Measurements from ENCODE around the gene TBCD. TPM values are rescaled to one million over a fixed set of nuclear protein-coding genes. Genes with fewer than 3 reads are reported as not detected.
"Not testable (repeated sequence)": the region's sequence is repeated elsewhere in the genome, so short reads cannot be mapped to it uniquely, and the experiment has no call there.

Gene TBCD
- total RNA-seq, 2 donors from 2014 or later, result 55.0 to 55.5 TPM

DNA sequence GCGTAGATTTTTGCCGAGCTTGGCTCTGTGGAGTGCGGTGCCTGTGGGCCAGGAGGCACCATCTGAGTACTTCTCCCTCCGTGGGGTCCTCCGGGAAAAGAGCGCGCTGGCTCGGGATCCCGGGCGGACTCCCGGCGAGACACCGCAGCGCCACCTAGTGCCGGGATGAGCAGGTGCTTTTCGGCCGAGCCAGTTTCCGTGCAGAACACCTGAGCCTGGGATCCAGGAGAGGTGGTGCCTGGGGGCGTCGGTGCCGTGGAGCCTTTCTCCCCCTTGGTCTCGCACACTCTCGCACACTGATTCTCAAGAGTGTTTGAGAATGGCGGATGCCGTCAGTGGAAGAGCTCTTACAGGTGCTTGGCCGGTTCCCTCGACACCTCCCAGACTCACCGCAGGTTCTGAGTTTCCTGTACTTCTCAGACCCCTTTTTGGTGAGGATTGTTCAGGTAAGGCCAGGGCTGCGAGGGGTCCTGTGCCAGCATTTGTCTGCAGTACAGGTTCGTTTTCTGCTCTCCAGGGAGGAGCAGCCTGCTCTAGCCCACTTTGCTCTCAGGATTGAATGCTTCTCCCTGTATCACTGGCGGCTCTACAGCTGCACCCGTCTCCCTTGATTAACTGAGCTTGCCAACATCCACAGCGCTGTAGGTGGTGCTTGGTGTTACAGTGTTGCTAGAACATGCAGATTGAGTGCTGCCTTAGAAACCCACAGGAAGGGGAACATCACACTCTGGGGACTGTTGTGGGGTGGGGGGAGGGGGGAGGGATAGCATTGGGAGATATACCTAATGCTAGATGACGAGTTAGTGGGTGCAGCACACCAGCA lies 23.3 kb downstream of the TBCD start:
- Histone ChIP-seq H3K4me3 (peak overlapping the region; percentile 60), H3K9me3 (no peaks in the 10 kb centered on the region), H3K27ac (no peak overlapping the region), H3K4me1 (ENCODE audit: control insufficient read depth in 1 of 2, low read depth in 2 of 2) (no peaks in the 10 kb centered on the region), H3K36me3 (no peaks in the 10 kb centered on the region), H3K27me3 (replicated peaks; ENCODE audit: insufficient read depth) (no peaks in the 10 kb centered on the region)
- no peak for ATAC-seq (ENCODE audit: insufficient number of reproducible peaks, low FRiP score, low read depth)
- DNase-seq (ENCODE audit: low spot score), result no peak
- TF ChIP-seq, protein P1, sequence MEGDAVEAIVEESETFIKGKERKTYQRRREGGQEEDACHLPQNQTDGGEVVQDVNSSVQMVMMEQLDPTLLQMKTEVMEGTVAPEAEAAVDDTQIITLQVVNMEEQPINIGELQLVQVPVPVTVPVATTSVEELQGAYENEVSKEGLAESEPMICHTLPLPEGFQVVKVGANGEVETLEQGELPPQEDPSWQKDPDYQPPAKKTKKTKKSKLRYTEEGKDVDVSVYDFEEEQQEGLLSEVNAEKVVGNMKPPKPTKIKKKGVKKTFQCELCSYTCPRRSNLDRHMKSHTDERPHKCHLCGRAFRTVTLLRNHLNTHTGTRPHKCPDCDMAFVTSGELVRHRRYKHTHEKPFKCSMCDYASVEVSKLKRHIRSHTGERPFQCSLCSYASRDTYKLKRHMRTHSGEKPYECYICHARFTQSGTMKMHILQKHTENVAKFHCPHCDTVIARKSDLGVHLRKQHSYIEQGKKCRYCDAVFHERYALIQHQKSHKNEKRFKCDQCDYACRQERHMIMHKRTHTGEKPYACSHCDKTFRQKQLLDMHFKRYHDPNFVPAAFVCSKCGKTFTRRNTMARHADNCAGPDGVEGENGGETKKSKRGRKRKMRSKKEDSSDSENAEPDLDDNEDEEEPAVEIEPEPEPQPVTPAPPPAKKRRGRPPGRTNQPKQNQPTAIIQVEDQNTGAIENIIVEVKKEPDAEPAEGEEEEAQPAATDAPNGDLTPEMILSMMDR (IDR thresholded peaks at IDR 0.05), result peak; percentile 82

- no peaks in the 10 kb centered on the region for H3K4me1 ChIP-seq (ENCODE audit: control insufficient read depth in 1 of 2, low read depth in 2 of 2)
- H3K27me3 ChIP-seq (replicated peaks; ENCODE audit: insufficient read depth), result no peaks in the 10 kb centered on the region
- no peak for DNase-seq (ENCODE audit: low spot score)
- TF ChIP-seq, protein P1 (IDR thresholded peaks at IDR 0.05), result no peak
- no peak for ATAC-seq (ENCODE audit: insufficient number of reproducible peaks, low FRiP score, low read depth)
- no peaks in the 10 kb centered on the region for H3K9me3 ChIP-seq
- no peak overlapping the region for H3K4me3 ChIP-seq
- H3K36me3 ChIP-seq, result no peaks in the 10 kb centered on the region
- no peak overlapping the region for H3K27ac ChIP-seq
Measured at GRCh38 chr17:82776454-82776853, 24.6 kb downstream of the TBCD start.

DNA sequence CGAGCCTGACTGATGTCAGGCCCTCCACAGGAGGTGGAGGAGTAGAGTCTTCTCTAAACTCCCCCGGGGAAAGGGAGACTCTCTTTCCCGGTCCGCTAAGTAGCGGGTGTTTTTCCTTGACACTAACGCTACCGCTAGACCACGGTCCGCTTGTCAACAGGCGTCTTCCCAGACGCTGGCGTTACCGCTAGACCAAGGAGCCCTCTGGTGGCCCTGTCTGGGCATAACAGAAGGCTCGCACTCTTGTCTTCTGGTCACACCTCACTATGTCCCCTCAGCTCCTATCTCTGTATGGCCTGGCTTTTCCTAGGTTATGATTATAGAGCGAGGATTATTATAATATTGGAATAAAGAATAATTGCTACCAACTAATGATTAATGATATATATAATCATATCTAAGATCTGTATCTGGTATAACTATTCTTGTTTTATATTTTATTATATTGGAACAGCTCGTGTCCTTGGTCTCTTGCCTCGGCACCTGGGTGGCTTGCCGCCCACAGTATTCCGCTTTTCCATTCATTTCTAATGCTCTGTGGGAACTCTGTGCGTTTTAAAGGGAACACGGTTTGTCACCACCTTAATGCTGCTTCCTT lies 26.0 kb downstream of the TBCD start:
- not testable (repeated sequence) for ATAC-seq (ENCODE audit: insufficient number of reproducible peaks, low FRiP score, low read depth); H3K4me3 ChIP-seq; H3K27ac ChIP-seq; H3K4me1 ChIP-seq (ENCODE audit: control insufficient read depth in 1 of 2, low read depth in 2 of 2); H3K36me3 ChIP-seq; H3K9me3 ChIP-seq; H3K27me3 ChIP-seq (replicated peaks; ENCODE audit: insufficient read depth); DNase-seq (ENCODE audit: low spot score)
- TF ChIP-seq, protein P1 (IDR thresholded peaks at IDR 0.05), result peak; percentile 35

GRCh38 chr17:82779541-82779940 lies 27.7 kb downstream of the TBCD start:
- TF ChIP-seq, protein P1 (IDR thresholded peaks at IDR 0.05), result no peak
- Histone ChIP-seq H3K4me3 (no peak overlapping the region), H3K36me3 (peaks cover 17% of the 10 kb centered on the region), H3K27ac (no peak overlapping the region), H3K4me1 (ENCODE audit: control insufficient read depth in 1 of 2, low read depth in 2 of 2) (no peaks in the 10 kb centered on the region), H3K27me3 (replicated peaks; ENCODE audit: insufficient read depth) (no peaks in the 10 kb centered on the region), H3K9me3 (no peaks in the 10 kb centered on the region)
- DNase-seq (ENCODE audit: low spot score) (no peak), ATAC-seq (ENCODE audit: insufficient number of reproducible peaks, low FRiP score, low read depth) (no peak)

DNA sequence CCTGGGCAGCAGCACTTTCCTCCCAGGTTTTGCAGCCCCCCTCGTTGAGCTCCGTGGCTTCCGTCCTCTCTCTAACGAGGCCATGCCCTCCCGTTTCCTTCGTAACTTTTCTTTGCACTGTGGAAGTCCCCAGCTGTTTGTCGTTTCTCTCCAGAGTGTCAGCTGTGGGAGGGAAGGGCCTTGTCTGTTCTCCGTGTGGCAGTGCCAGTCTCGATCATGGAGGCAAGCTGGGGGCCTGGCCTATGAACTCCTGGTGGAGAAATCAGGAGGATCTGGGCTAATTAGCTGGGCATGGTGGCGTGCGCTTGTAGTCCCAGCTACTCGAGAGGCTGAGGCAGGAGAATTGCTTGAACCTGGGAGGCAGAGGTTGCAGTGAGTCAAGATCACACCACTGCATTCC lies 28.3 kb downstream of the TBCD start:
- no peaks in the 10 kb centered on the region for H3K4me1 ChIP-seq (ENCODE audit: control insufficient read depth in 1 of 2, low read depth in 2 of 2)
- no peak overlapping the region for H3K27ac ChIP-seq
- DNase-seq (ENCODE audit: low spot score) (no peak), ATAC-seq (ENCODE audit: insufficient number of reproducible peaks, low FRiP score, low read depth) (no peak)
- no peak overlapping the region for H3K4me3 ChIP-seq
- no peaks in the 10 kb centered on the region for H3K9me3 ChIP-seq
- H3K36me3 ChIP-seq, result peaks cover 17% of the 10 kb centered on the region
- TF ChIP-seq, protein P1 (IDR thresholded peaks at IDR 0.05), result no peak
- no peaks in the 10 kb centered on the region for H3K27me3 ChIP-seq (replicated peaks; ENCODE audit: insufficient read depth)
